Tibial nerve (tissue), 4 donors: Measurements from ENCODE around the gene SAMHD1.
"Not testable (repeated sequence)": the region's sequence is repeated elsewhere in the genome, so short reads cannot be mapped to it uniquely, and the experiment has no call there.

Source experiments
- CTCF ChIP-seq, 5 experiments: fragments of 200-600 bp in 3 of 5; fragments of 450-650 bp in 2 of 5; sonication (generic) in 3 of 5; IDR thresholded peaks; one replicate each; pipeline ENCODE4 v1.5.1; 2016 to 2019; ENCODE audit warnings: antibody characterized with exemption in 5 of 5, mild to moderate bottlenecking in 3 of 5, moderate library complexity in 2 of 5
- EP300 ChIP-seq, 2 donors: sonication (generic); formaldehyde crosslinking; IDR thresholded peaks; one replicate each; pipeline ENCODE4 v1.6.1; 2017; ENCODE audit warnings: antibody characterized with exemption in 2 of 2, mild to moderate bottlenecking in 1 of 2
- POLR2A ChIP-seq, 2 donors: fragments of 450-650 bp; IDR thresholded peaks; one replicate each; pipeline ENCODE4 v1.6.1; 2017; ENCODE audit warnings: antibody characterized with exemption in 2 of 2, mild to moderate bottlenecking in 2 of 2, moderate library complexity in 2 of 2

GRCh38 chr20:37000171-37000570 is 48.7 kb upstream of the SAMHD1 start:
- TF ChIP-seq CTCF, EP300, POLR2A (IDR thresholded peaks at IDR 0.05): not testable (repeated sequence)
